ENCODE data around the gene CES5A.

GRCh38 chr16:55825115-55825728 lies 50.0 kb downstream of the CES5A start:
- TF ChIP-seq POLR2AphosphoS5 (IDR thresholded peaks at IDR 0.05) (no peak), CTCF (IDR thresholded peaks at IDR 0.05) (no peak)

Data from gastroesophageal sphincter (tissue), 3 donors.